SW480 (cell line): ENCODE results near the gene PPP1R14B.
A peak's percentile ranks its signal among the peaks of the same experiment; 100 is the strongest.

Experiments used
- DNase-seq: peaks from one replicate; pipeline ENCODE4 v3.0.0-alpha.2; 2016; ENCODE audit warnings: low spot score

The PPP1R14B gene

GRCh38 chr11:64230171-64230984 lies 16.4 kb downstream of the PPP1R14B start, which contains the start of gene DNAJC4:
Gene DNAJC4, plus strand, starts transcription at chr11:64230548. Its CDS starts 307 bp downstream, at chr11:64230855.
- DNase-seq = peak; percentile 92

- no peak for DNase-seq
These were observed 17.0 kb downstream of the PPP1R14B start for GRCh38 chr11:64229744-64230170.

- DNase-seq = no peak
These were observed 17.5 kb downstream of the PPP1R14B start for GRCh38 chr11:64229090-64229743.

- no peak for DNase-seq
These were observed 19.3 kb downstream of the PPP1R14B start for GRCh38 chr11:64227405-64227956.

GRCh38 chr11:64226507-64227051 lies 20.2 kb downstream of the PPP1R14B start:
- peak; percentile 62 for DNase-seq

- DNase-seq = peak; percentile 80
These were observed 20.9 kb downstream of the PPP1R14B start, which contains the start of the genes NUDT22 and TRPT1 for GRCh38 chr11:64225608-64226506. Gene NUDT22, plus strand, starts transcription at chr11:64226274. Its CDS starts 379 bp downstream, at chr11:64226653. Gene TRPT1, minus strand, starts transcription at chr11:64226186. Its CDS starts 326 bp downstream, at chr11:64225860.

GRCh38 chr11:64224891-64225607 lies 21.7 kb downstream of the PPP1R14B start:
- no peak for DNase-seq

GRCh38 chr11:64224151-64224890 lies 22.4 kb downstream of the PPP1R14B start:
- no peak for DNase-seq

- DNase-seq = no peak
These were observed 23.6 kb downstream of the PPP1R14B start for GRCh38 chr11:64223001-64223651.

- DNase-seq = no peak
These were observed 24.1 kb downstream of the PPP1R14B start for GRCh38 chr11:64222651-64223000.

- no peak for DNase-seq
These were observed 25.9 kb downstream of the PPP1R14B start for GRCh38 chr11:64220798-64221197.

- DNase-seq = no peak
These were observed 26.5 kb downstream of the PPP1R14B start for GRCh38 chr11:64220271-64220670.

- no peak for DNase-seq
These were observed 27.0 kb downstream of the PPP1R14B start for GRCh38 chr11:64219755-64220154.

GRCh38 chr11:64219354-64219684 lies 27.4 kb downstream of the PPP1R14B start:
- DNase-seq = no peak

- no peak for DNase-seq
These were observed 28.0 kb downstream of the PPP1R14B start for GRCh38 chr11:64218628-64219353.

- DNase-seq = no peak
These were observed 29.9 kb downstream of the PPP1R14B start for GRCh38 chr11:64216879-64217278.

GRCh38 chr11:64211181-64211872 lies 35.4 kb downstream of the PPP1R14B start:
- DNase-seq = no peak

GRCh38 chr11:64210301-64211020 lies 36.3 kb downstream of the PPP1R14B start:
- no peak for DNase-seq
